GM19351 (cell line): ENCODE data around the gene MEIS3.
"Not testable (repeated sequence)": the region's sequence is repeated elsewhere in the genome, so short reads cannot be mapped to it uniquely, and the experiment has no call there.

Experiments used
- ATAC-seq: cut with Tn5 transposase; IDR thresholded peaks from one replicate; pipeline ENCODE4 v1.9.1; 2021; ENCODE audit warnings: mild to moderate bottlenecking, moderate library complexity; ENCODE audit not compliant: unreplicated experiment

Gene MEIS3

DNA sequence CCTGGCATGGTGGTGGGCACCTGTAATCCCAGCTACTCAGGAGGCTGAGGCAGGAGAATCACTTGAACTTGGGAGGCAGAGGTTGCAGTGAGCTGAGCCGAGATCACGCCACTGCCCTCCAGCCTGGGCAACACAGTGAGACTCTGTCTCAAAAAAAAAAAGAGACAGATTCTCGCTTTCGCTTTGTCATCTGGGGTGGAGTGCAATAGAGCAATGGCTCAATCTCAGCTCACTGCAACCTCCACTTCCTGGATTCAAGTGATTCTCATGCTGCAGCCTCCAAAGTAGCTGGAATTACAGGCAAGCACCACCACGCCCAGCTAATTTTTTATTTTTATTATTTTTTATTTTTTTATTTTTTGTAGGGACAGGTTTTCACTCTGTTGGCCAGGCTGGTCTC, 30.6 kb downstream of the MEIS3 start:
- not testable (repeated sequence) for ATAC-seq

DNA sequence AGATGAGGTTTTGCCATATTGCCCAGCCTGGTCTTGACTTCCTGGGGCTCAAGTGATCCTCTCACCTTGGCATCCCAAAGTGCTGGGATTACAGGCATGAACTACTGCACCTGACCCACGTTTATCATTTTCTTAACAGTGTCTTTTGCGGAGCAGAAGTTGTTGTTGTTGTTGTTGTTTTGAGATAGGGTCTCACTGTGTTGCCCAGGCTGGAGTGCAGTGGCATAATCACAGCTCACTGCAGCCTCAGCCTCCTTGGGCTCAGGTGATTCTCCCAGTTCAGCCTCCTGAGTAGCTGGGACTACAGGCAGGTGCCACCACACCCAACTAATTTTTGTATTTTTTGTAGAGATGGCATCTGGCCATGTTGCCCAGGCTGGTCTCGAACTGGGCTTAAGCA, 31.7 kb downstream of the MEIS3 start:
- ATAC-seq = not testable (repeated sequence)

DNA sequence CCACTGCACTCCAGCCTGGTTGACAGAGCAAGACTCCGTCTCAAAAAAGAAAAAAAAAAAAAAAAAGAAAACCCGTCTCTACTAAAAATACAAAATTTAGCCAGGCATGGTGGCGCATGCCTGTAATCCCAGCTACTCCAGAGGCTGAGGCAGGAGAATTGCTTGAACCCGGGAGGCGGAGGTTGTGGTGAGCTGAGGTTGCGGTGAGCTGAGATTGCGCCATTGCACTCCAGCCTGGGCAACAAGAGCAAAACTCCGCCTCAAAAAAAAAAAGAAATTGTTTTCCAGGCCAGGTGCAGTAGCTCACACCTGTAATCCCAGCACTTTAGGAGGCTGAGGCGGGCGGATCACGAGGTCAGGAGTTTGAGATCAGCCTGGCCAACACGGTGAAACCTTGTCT, 32.7 kb downstream of the MEIS3 start:
- ATAC-seq = not testable (repeated sequence)

DNA sequence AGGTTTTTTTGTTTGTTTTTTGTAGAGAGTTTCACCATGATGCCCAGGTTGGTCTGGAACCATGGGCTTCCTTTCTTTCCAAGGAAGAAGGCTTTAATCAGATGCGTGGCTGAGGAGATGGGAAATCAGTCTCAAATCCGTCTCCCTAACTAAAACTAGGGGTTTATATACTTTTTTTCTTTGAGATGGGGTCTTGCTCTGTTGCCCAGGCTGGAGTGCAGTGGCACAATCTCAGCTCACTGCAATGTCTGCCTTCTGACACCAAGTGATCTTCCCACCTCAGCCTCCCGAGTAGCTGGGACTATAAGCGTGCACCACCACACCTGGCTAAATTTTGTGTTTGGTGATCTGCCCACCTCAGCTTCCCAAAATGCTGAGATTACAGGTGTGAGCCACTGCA, 34.8 kb downstream of the MEIS3 start:
- not testable (repeated sequence) for ATAC-seq

DNA sequence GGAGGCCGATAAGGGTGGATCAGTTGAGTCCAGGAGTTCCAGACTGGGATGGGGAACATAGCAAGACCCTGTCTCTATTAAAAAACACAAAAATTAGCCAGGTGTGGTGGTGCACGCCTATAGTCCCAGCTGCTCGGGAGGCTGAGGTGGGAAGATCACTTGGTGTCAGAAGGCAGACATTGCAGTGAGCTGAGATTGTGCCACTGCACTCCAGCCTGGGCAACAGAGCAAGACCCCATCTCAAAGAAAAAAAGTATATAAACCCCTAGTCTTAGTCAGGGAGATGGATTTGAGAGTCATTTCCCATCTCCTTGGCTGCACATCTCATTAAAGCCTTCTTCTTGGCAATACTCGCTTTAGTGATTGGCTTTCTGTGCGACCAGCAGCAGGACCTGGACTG, 35.4 kb downstream of the MEIS3 start:
- ATAC-seq = not testable (repeated sequence)

DNA sequence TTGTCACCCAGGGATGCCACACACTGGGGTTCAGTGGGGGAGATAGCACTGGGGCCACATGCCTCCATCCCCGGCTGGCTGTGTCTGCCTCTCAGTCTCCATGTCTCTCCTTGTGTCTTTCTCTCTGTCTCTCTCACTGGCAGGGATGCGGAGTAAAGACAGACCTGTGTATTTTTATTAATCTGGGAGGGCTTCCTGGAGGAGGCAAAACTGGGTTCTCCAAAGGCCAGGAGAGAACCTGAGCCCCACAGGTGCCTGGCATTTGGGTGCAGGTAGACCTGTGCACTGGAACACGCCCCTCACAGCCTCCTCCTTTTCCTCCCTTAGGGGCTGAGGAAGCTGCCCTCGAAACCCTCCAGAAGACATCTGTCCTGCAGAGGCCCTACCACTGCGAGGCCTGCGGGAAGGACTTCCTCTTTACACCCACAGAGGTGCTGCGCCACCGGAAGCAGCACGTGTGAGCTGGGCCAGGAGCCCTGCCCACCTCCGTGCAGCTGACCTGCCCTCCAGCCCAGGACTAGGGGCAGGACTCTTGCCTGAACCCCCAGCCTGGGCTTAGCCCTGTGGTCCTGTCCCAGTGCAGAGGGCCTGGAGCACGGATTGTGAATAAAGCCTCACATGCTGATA, 37.6 kb downstream of the MEIS3 start:
- ATAC-seq = no peak

DNA sequence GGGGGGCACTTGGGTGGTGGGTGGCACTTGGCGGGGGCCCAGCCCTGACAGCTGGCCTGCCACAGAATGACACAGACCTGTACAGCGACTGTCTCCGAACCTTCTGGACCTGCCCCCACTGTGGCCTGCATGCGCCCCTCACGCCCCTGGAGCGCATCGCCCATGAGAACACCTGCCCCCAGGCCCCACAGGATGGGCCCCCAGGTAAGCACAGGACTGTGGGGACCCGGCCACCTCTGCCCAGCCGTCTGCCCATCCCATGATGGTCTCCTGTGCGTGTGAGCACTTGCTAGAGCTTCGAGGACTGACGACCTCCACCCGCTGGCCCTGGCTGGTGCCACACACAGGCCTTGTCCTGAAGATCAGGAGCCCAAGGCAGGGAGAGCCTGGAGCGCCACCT, 38.2 kb downstream of the MEIS3 start:
- no peak for ATAC-seq

DNA sequence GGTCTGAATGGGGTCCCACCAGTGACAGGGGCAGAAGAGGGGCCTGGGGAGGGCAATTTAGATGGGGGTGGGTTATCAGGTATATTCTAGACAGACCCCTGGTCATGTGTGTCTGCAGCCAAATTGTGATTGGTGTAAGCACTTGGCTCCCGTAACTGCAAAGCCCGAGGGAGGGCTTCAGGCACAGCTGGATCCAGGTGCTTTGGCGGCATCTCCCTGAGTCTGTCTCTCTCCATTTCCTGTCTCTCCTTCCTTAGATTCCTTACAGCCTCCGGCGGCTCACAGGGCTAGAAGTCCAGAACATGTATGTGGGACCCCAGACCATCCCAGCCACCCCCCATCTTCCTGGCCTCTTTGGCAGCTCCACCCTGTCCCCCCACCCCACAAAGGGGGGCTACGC, 38.8 kb downstream of the MEIS3 start:
- ATAC-seq = no peak

DNA sequence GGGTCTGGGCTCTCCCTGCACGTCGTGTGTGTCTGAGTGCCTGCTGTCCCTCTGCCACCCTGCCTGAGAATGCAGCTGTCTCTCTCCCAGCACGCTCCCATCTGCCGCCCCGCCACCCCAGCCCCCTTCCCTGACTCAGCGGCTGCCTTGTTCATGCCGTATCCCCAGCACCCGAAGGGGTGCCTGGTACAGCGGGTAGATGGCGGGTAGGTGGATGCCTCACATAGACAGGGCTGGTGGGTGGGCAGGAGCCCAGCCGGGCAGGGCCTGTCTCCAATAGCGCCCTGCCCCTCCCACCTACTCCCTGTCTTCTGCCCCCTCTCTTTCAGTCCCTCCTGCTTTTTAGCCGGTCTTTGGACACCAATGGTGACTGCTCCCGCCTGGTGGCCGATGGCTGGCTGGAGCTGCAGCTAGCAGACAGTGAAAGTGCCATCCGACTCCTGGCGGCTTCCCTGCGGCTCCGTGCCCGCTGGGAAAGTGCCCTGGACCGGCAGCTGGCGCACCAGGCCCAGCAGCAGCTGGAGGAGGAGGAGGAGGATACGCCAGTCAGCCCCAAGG, 39.9 kb downstream of the MEIS3 start:
- ATAC-seq = no peak

DNA sequence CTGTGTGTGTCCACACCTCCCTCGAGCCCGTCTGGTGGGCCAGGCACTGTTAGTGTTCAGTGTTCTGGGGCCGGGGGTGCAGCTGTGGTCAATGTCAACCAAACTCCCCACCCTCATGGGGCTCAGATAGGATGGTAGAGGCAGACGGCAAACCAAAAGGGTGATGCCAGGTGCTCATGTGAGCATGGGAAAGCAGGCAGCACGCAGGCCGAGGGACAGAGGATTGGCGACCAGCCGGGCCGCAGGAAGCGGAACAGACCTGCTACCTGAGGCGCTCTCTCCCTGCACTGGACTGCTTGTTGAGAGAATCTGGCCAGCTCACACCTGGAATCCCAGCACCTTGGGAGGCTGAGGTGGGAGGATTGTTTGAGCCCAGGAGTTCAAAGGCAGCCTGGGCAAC, 41.1 kb downstream of the MEIS3 start:
- ATAC-seq = no peak

DNA sequence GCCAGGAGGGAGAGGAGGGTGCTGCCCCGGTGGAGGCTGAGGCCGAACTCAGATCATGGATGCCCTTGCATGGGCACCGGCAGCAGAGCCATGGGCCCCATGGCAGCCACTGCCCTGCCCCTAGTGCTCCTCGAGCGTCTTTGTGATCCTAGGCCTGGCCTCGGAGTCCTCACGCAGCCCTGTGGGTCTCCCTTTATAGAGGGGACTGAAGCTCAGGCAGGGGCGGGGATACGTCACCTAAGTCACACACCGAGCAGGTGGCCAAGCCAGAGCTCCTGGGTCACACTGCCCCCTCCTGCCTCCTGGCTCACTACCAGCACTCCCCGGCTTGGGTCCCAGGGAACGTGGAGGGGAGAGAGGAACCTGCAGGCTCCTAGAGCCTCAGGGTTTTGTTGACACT, 41.5 kb downstream of the MEIS3 start:
- ATAC-seq = no peak

DNA sequence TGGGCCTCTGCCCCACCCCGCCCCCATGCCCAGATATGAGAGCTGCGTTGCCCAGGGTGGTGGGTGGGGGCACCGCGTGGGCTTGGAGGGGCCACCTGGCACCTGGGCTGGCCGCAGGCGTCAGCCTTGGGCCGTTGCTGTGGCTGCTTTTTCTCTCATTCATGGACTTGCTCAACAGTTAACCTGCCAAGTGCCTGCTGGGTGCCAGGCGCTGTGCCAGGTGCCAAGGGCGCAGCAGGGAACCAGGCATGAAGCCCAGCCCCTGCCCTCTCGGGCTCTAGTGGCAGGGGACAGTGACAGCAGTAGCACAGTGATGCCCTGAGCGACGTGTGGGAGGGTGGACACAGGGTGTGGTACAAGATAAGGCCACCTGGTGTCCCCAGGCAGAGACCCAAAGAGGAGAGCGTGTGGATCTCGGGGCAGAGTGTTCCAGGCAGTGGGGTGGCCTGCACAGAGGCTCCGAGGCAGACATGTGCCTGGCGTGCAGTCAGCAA, 42.1 kb downstream of the MEIS3 start:
- ATAC-seq = no peak

DNA sequence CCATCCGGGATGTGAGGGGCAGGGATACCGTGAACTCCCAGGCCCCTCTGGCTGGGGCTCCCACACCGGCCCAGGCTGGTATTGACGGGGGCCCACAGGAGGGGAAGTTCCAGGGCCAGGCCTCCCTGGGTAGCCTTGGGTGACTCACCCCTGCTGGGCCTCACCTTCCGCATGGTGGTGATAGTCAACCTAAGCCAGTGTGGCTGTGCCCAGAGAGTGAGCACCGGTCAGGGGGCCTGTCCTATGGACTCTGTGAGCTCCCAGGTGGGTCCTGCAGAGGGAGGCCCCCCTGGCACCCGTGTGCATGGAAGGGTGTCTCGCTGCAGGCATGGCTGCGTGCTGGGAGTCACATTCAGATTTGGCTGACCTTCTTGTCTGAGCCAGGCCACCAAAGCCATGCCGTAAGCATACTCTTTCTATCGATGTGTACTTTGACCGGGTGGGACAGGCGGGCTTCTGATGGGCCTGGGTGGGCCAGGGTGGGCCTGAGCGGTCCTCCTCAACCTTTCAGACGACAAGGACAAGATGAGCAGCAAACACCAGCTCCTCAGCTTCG, 42.7 kb downstream of the MEIS3 start:
- no peak for ATAC-seq

DNA sequence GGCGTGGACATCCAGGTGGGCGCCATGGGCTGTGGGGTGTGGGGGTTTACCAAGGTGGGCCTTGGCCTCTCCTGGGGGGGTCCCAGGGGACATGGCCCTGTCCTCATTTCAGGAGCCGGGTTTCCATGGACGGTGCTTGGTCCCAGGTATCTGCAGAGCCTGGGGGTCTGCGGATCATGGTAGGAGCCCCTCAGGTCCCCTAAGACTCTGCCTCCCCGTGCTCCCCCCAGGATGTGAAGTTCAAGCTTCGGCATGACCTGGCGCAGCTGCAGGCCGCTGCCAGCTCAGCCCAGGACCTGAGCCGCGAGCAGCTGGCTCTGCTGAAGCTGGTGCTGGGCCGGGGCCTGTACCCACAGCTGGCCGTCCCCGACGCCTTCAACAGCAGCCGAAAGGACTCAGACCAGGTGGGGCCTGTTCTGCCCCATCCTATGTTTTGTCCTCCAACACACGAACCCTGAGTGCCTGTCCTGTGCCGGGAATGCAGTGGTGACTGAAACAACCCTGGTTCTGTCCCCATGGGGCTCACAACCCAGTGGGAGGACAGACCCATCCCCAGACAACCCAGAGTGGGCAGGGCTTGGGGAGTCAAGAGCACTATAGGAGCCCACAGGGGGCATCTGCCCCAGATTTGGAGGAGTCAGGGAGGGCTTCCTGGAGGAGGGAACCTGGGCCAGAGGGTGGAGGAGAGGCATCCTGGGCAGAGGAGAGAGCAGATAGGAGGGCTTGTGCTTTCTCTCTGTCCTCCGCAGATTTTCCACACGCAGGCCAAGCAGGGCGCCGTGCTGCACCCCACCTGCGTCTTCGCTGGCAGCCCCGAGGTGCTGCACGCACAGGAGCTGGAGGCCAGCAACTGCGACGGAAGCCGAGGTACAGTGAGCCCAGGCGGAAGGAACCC, 43.4 kb downstream of the MEIS3 start:
- ATAC-seq = no peak

DNA sequence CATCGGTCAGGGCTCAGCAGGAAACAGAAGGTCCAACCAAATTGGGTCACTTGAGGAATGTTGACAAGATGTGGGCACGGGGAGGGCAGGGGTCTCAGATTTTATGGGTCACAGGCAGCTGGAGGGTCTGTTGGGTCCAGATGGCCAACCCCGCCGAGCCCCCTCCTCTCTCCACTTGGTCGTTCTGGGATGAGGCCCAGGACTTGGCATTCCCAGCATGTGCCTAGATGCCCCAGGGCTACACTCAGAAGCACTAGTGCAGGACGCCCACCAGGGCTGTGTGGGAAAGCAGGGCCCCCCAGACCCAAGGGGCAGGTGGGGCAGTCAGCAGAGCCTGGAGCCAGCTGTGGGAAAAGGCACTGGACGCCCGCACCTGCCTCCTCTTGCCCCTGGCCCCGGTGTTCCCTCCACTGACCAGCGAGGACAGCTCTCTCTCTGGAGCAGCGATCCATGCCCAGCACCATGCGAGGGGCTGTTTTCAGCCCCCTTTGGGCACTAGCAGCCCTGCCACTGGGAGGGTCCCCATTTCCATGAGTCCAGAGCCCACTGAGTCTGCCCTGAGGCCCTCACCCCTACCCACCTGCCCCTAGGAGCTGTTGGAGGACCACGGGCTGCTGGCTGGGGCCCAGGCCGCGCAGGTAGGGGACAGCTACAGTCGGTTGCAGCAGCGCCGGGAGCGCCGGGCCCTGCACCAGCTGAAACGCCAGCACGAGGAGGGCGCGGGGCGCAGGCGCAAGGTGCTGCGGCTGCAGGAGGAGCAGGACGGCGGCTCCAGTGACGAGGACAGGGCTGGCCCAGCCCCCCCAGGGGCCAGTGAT, 44.2 kb downstream of the MEIS3 start:
- ATAC-seq = no peak

DNA sequence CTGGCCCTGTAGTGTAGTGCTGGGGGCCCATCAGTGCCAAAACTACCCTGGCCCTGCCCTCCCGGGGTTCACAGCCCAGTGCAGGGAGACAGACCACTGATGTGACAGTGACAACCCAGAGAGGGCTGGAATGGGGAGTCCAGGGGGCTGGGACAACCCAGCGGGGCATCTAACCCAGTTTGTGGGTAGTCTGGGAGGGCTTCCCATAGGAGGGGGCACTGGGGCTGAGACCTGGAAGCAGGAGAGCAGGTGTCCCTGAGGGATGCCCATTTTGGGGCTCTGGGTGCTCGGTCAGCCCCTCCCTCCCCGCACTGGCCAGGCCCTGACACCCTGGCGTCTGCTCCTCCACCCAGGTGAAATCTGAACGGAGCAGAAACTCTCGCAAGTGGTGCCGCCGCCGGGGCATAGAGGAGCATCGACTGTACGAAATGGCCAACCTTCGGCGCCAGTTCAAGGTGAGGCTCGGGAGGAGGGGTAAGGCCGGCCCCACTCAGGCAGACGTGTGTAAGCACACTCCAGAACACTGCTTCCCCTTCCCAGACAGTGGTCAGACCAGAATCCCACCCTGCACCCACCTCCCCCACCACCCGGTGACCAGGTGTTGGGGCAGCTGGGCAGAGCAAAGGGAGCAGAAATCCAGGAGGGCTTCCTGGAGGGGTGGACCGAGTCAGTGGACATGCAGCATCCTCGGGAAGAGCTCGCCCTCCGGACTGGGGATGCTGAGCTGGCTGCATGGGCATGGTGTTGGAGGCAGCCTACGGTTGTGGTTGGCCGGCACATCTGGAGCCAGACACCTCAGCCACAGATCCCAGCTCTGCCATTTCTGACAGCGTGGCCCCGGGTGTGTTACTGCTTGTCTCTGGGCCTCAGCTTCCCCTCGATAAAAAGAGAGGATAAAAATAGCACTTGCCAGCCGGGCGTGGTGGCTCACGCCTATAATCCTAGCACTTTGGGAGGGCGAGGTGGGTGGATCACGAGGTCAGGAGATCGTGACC, 45.8 kb downstream of the MEIS3 start:
- ATAC-seq = no peak

DNA sequence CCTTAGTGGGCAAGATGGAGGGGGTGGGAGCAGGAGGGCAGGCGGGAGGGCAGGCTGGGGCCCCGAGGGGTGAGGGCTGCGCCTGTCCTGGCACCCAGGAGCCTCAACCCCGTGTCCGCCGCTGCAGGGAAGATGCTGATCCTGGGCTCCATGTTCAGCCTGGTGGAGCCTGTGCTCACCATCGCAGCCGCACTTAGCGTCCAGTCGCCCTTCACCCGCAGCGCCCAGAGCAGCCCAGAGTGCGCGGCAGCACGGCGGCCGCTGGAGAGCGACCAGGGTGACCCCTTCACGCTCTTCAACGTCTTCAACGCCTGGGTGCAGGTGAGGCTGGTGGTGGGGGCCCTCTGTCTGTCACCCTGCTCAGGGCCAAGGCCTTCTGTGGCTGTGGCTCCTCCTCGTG, 46.7 kb downstream of the MEIS3 start:
- no peak for ATAC-seq

DNA sequence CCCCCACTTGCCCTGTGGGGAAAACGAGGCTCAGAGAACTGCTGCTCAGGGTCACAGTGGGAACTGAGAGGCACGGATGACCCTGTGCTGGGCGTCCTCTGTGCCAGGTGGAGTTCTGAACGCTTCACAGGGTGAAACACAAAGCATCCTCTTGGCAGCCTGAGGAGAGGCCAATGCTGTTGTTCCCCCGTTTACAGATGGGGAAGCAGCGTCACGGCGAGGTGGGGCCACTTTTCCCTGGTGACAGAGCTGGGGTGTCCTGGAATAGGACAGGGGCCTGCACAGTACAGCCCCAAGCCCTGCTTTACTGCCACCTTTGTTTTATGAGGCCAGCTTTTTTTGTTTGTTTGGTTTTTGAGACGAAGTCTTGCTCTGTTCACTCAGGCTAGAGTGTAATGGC, 48.1 kb downstream of the MEIS3 start:
- no peak for ATAC-seq

DNA sequence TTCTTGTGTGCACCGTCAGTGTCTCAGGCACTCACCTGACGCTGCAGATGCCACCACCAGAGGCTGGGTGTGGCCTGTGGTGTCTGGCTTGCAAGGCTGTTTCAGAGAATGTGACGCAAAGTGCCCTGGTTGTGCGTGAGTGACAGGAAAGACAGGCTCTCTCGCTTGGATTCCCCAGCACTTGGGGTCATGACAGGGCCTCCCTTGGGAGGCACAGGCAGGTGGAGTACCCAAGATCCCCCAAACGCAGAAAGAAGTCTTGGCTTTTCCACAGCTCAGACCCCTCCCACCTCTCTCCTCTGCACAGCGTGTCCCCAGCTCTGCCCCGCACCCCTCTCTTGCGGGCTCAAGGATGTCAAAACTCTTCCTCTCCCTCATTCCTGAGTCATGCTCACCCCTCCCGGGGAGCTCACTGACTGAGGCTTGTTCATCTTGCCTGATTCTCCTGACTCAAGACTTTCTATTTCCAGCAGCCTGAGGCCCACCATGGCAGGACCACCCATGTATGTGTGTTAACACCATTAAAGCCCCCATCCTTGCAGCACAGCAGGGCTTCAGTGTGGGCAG, 49.2 kb downstream of the MEIS3 start:
- ATAC-seq = no peak
